ENCODE measurements around the gene ARID5B. TPM values are rescaled to one million over a fixed set of nuclear protein-coding genes. Genes with fewer than 3 reads are reported as not detected.

The ARID5B gene
- total RNA-seq, 1 donor from 2014 or later: 29.8 TPM

DNA sequence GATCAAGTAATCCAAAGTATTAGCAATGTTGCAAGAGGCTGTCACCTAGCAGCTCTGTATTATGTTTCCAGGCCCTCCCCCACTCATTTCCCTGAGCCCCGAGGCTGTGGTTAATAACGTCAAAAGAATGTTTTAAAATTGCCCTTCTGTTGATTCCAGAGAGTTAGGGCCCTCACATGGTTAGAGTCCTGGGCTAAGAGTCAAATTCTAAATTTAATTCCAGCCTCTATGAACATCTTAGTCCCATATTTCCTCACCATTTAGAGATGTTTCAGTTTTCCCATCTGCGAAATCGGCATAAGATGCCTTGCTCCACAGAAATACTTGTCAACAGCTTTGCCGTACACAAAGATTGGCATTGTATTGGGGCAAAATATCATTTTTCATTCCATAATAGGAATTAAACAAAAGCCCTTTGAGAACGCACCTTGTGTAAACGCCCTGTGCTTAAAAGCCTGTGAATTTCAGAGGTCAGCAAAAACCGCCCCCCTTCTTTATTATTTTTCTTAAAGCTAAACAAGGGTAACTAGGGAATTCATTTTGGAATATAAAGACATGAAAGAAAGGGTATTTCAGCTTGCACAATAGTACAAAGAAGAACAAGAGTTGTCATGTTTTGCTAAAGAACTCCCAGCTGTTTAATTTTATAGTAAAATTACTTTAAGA, 135.8 kb downstream of the ARID5B start:
- ATAC-seq (peak; percentile 52 to 63), DNase-seq (no peak)
- peak overlapping the region; percentile 73 for H3K27ac ChIP-seq
- H3K4me3 ChIP-seq: no peak overlapping the region
- H3K27me3 ChIP-seq (ENCODE audit: low read depth): no peaks in the 10 kb centered on the region
- TF ChIP-seq, protein P1, sequence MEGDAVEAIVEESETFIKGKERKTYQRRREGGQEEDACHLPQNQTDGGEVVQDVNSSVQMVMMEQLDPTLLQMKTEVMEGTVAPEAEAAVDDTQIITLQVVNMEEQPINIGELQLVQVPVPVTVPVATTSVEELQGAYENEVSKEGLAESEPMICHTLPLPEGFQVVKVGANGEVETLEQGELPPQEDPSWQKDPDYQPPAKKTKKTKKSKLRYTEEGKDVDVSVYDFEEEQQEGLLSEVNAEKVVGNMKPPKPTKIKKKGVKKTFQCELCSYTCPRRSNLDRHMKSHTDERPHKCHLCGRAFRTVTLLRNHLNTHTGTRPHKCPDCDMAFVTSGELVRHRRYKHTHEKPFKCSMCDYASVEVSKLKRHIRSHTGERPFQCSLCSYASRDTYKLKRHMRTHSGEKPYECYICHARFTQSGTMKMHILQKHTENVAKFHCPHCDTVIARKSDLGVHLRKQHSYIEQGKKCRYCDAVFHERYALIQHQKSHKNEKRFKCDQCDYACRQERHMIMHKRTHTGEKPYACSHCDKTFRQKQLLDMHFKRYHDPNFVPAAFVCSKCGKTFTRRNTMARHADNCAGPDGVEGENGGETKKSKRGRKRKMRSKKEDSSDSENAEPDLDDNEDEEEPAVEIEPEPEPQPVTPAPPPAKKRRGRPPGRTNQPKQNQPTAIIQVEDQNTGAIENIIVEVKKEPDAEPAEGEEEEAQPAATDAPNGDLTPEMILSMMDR (IDR thresholded peaks at IDR 0.05): no peak
- intact Hi-C loops (cut with DNase I): no loop called here
- peaks cover 28% of the 10 kb centered on the region for H3K4me1 ChIP-seq
- no peaks in the 10 kb centered on the region for H3K36me3 ChIP-seq
- no peaks in the 10 kb centered on the region for H3K9me3 ChIP-seq

DNA sequence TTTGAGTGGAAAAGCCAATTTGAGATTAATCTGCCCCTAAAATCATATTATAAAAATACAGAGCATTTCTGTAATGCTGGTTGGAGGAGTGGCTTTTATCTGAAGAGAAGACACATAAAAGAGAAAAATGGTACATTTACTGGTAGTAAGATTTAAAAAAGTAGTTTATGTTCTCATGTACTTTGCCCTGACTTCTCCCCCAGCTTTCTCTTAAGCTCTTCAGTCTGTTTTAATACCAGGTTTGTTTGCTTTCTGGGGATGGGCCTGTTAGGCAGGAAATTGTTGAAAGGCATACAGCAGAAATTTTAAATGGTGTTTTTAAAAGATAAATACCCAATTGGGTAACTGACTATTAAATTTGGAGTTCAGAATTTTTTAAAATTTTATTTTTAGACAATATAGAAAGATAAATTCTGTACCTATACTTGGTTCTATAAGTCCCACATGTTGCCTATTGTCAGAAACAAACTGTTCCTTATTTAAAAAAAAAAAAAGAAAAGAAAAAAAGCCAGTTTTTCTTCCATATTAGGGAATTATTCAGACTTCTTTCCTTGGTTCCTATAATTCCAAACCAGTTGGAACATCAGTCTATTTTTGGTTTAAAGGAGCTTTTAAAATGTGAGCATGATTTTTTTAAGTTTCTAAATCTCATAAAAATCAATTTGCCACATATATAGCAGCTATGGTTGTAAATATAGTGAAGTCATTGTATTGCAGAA, 136.6 kb downstream of the ARID5B start:
- ATAC-seq: peak; percentile 43 to 86
- H3K27ac ChIP-seq: peak overlapping the region; percentile 73

DNA sequence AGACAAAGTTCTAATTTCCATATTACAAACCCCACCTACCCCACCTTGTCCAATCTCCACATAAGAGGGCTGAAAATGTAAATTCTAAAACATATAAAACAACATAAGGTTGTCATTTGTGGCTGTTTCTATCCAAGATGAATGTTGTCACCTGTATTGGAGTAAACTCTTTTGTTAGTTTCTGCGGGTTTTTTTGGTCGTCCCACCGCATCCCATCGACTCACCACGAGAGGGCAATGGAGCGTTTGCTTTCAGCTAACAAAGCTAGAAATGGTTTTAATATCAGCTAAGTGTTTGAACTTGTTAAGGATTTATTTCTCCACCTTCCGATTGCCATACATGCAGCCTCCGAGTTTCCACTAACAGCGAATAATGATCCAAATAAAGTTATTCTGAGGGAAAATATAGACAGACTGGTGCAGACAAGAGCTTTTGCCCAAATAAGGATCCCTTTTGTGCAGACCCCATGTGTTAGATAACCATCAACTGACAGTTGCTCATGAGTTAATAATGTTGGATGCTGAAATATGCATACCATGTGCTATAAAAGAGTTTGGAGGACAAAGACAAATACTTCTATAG, 137.2 kb downstream of the ARID5B start:
- peak overlapping the region; percentile 73 for H3K27ac ChIP-seq
- no peaks in the 10 kb centered on the region for H3K36me3 ChIP-seq

More for the DNA sequence above, 136.6 kb downstream of the ARID5B start:
- peaks cover 28% of the 10 kb centered on the region for H3K4me1 ChIP-seq
- intact Hi-C loops (cut with DNase I): no loop called here
- TF ChIP-seq, protein P1 (IDR thresholded peaks at IDR 0.05): no peak
- H3K4me3 ChIP-seq: no peak overlapping the region
- no peaks in the 10 kb centered on the region for H3K27me3 ChIP-seq (ENCODE audit: low read depth)
- H3K36me3 ChIP-seq: no peaks in the 10 kb centered on the region
- DNase-seq: no peak
- no peaks in the 10 kb centered on the region for H3K9me3 ChIP-seq

DNA sequence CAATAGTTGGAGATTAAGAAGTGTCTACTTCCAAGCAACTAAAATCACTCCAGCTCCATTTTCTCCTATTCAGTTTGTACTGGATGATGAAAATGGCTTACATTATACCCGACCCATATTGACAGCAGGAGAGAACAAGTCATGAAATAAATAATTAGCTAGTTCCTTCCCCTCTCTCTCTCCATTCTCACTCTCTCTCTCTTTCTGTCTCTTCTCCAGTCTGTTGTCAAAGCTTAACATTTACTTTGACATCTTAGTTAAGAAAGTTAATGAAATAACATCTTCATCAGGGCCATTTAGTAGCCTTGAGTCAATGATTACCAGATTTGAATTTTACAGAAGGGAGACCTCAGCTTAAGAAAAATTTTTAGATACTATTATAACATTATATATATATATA, 138.5 kb downstream of the ARID5B start:
- H3K4me3 ChIP-seq: no peak overlapping the region
- no peaks in the 10 kb centered on the region for H3K9me3 ChIP-seq
- H3K4me1 ChIP-seq: peaks cover 40% of the 10 kb centered on the region
- intact Hi-C loops (cut with DNase I): no loop called here
- no peak for ATAC-seq
- TF ChIP-seq, protein P1 (IDR thresholded peaks at IDR 0.05): no peak
- no peak overlapping the region for H3K27ac ChIP-seq
- no peak for DNase-seq
- no peaks in the 10 kb centered on the region for H3K27me3 ChIP-seq (ENCODE audit: low read depth)
- no peaks in the 10 kb centered on the region for H3K36me3 ChIP-seq

More for the DNA sequence above, 137.2 kb downstream of the ARID5B start:
- Histone ChIP-seq H3K9me3 (no peaks in the 10 kb centered on the region), H3K27me3 (ENCODE audit: low read depth) (no peaks in the 10 kb centered on the region), H3K4me3 (peak overlapping the region; percentile 20), H3K4me1 (peaks cover 31% of the 10 kb centered on the region)
- ATAC-seq: peak; percentile 80 to 90
- TF ChIP-seq, protein P1 (IDR thresholded peaks at IDR 0.05): peak; percentile 83
- DNase-seq: peak; percentile 77
- intact Hi-C loops (cut with DNase I): no loop called here

DNA sequence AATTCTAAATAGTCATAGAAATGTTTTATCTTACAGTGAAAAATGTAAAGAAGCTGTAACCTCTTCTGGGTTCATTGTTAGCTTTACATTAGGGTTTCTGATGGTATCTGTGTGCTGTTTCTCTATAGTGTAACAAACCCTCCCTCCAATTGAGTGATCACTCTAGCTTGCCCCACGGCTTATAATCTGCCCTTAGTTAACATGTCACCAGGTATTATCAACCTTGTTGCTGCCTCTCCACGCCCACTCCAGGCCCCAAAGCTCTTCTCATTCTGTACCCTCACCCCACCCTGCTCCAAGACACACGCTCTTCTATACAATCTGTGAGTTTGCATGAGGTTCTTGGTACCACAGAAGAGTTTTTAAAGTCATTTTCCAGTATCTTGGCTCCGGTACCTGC, 139.4 kb downstream of the ARID5B start:
- no peaks in the 10 kb centered on the region for H3K36me3 ChIP-seq
- no peak overlapping the region for H3K27ac ChIP-seq
- ATAC-seq: no peak
- H3K27me3 ChIP-seq (ENCODE audit: low read depth): no peaks in the 10 kb centered on the region
- DNase-seq: no peak
- H3K4me1 ChIP-seq: peaks cover 44% of the 10 kb centered on the region
- TF ChIP-seq, protein P1 (IDR thresholded peaks at IDR 0.05): no peak
- H3K4me3 ChIP-seq: no peak overlapping the region
- no peaks in the 10 kb centered on the region for H3K9me3 ChIP-seq
- intact Hi-C loops (cut with DNase I): no loop called here
